Measurements from ENCODE around the gene THSD4.

The THSD4 gene

DNA sequence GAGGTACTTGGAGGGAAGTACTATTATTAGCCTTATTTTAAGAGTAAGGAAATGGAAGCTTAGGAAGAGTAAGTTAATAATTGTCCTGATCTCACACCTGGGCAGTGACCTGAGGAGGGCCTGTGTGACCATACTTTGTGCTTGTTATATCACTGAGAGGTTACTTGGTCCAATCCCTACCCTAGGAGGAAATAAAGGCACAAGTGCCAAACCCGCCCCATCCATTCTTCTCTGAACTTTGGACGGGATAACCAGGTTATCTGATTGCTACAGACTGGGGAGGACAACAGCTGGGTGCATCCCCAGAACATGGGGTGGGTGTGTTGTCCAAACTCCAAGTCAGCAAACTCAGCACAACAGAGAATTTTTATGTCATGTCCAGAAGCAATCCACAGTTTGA, 617.4 kb downstream of the THSD4 start:
- no peak for DNase-seq (ENCODE audit: low spot score)
- TF ChIP-seq, protein P1, sequence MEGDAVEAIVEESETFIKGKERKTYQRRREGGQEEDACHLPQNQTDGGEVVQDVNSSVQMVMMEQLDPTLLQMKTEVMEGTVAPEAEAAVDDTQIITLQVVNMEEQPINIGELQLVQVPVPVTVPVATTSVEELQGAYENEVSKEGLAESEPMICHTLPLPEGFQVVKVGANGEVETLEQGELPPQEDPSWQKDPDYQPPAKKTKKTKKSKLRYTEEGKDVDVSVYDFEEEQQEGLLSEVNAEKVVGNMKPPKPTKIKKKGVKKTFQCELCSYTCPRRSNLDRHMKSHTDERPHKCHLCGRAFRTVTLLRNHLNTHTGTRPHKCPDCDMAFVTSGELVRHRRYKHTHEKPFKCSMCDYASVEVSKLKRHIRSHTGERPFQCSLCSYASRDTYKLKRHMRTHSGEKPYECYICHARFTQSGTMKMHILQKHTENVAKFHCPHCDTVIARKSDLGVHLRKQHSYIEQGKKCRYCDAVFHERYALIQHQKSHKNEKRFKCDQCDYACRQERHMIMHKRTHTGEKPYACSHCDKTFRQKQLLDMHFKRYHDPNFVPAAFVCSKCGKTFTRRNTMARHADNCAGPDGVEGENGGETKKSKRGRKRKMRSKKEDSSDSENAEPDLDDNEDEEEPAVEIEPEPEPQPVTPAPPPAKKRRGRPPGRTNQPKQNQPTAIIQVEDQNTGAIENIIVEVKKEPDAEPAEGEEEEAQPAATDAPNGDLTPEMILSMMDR (IDR thresholded peaks at IDR 0.05; ENCODE audit: extremely low read depth, missing control alignments) = no peak

DNA sequence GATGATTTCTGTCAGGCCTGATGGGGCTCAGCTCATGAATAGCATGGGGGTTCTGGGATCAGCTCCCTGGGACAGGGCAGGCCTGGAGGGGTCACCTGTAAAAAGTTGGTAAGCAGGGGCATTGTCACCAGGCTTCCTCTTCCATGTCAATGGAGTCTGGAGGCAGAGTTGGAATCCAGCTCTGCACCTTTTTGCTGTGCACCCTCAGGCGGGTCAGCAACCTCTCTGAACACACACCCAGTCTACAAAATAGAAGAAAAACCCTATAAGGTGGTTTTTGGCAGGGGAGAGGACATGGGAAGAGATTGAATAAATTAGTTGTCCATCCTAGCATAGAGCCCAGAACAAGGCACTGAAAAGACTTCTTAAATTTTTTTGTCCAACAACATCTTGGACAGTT, 617.9 kb downstream of the THSD4 start:
- TF ChIP-seq, protein P1 (IDR thresholded peaks at IDR 0.05; ENCODE audit: extremely low read depth, missing control alignments) = no peak
- no peak for DNase-seq (ENCODE audit: low spot score)

DNA sequence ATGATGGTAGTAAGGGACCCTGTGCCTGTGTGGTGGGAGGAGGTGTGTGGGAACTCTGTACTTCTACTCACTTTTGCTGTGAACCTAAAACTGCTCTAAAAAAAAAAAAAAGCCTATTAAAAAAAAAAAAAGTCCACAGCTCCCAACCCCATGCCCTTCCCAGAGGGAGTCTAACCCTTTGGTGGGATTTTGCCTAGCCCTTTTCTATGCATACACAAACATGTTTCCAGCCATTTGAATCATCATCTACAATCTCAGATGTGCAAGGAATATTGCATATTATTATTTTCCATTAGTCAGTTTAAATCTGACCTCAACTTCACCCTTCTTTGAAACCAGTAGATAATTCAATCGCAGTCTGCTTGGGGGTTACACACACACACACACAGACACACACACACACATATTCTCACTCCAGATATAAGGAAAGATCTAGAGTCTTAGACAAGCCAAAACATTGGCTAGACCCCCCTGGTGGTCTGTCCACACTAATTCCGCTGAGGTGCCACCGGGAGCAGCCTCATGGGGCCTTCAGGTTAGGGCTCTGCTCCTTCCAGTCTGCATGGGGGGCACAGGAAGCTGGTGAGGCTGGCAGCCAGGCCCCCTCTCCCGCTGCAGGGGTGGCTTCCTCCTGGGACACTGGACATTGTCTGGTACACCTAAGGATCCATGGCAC, 619.6 kb downstream of the THSD4 start:
- DNase-seq (ENCODE audit: low spot score) = no peak
- TF ChIP-seq, protein P1 (IDR thresholded peaks at IDR 0.05; ENCODE audit: extremely low read depth, missing control alignments) = no peak

DNA sequence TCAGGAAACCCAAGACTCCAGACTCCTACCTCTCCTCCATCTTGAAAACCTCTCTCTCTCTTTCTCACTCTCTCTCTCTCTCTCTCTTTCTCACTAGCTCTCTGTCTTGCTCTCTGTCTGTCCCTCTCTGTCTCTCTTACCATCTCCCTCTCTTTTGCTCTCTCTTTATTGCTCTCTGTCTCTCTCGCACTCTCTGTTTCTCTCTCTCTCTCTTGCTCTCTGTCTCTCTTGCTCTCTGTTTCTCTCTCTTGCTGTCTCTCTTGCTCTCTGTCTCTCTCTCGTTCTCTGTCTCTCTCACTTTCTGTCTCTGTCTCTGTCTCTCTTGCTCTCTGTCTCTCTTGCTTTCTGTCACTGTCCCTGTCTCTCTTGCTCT, 620.1 kb downstream of the THSD4 start:
- no peak for DNase-seq (ENCODE audit: low spot score)
- TF ChIP-seq, protein P1 (IDR thresholded peaks at IDR 0.05; ENCODE audit: extremely low read depth, missing control alignments) = no peak

DNA sequence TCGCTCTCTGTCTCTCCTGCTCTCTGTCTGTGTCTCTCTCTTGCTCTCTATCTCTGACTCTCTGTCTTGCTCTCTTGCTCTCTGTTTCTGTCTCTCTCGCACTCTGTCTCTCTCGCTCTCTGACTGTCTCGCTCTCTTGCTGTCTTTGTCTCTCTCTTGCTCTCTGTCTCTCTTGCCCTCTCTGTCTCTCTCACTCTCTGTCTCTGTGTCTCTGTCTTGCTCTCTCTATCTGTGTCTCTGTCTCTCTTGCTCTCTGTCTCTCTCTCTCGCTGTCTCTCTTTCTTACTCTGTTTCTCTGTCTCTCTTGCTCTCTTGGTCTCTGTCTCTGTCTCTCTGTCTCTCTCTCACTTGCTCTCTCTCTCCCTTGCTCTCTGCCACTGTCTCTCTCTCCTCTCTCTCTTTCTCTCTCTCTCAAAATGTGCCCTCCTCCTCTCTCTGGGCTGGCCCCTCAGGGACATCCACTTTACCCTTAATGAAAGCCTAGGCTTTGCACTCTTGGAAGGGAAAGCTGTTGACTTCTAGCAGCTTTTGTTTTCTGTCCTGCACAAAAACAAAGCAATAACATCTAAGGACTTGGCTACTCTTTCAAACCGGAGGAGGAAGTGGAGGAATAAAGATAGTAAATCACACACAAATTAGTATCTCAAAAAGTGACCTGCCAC, 621.1 kb downstream of the THSD4 start:
- TF ChIP-seq, protein P1 (IDR thresholded peaks at IDR 0.05; ENCODE audit: extremely low read depth, missing control alignments) = no peak
- DNase-seq (ENCODE audit: low spot score) = no peak

DNA sequence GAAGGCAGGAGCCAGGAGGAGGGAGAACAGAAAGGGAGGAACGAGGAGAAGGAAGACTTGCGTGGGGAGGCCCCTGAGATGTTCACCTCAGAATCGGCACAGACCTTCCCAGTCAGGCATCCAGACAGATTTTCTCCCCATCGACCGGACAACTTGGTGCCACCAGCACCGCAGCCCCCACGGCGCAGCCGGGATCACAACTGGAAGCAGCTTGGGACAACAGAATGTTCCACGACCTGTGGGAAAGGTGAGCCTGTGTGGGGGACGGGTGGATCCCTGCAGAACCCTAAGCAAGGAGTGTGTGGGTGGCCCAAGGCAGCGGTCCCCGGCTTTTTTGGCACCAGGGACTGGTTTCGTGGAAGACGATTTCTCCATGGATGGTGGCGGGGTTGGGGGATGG, 622.5 kb downstream of the THSD4 start:
- TF ChIP-seq, protein P1 (IDR thresholded peaks at IDR 0.05; ENCODE audit: extremely low read depth, missing control alignments) = no peak
- DNase-seq (ENCODE audit: low spot score) = no peak

DNA sequence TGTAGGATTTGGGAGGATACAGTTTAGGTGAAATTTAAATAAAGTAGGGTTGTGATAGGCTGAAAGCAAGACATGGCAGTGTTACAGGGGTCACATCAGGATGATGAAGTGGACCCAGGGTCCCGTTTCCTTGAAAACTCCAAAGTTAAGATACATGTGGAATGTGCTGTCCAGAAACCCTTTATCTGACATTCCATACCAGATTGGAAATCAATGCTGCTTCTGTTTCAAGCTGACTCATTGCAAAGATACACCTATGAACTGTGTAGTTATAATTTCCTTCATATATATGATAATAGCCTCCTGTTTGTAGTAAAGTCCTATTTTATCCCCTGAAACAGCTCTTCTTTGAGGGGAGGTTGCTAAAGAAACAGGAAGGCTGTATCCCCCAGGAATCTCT, 624.1 kb downstream of the THSD4 start:
- TF ChIP-seq, protein P1 (IDR thresholded peaks at IDR 0.05; ENCODE audit: extremely low read depth, missing control alignments) = no peak
- no peak for DNase-seq (ENCODE audit: low spot score)

Data from GM20000 (cell line).